Measurements from ENCODE around the gene GALP. TPM values are rescaled to one million over a fixed set of nuclear protein-coding genes. Genes with fewer than 3 reads are reported as not detected.

The GALP gene
- not detected in 2 replicates for total RNA-seq

GRCh38 chr19:56175861-56176307 lies at the start of gene GALP:
Gene GALP (plus strand): TSS chr19:56176008. CDS start chr19:56177109, 1,101 bp downstream.

GRCh38 chr19:56140583-56141416 lies 35.0 kb upstream of the GALP start, which contains the start of gene ZNF444:
Gene ZNF444 (plus strand): TSS chr19:56141287. CDS start chr19:56146912, 5,625 bp downstream.

GRCh38 chr19:56197646-56198045 lies 21.8 kb downstream of the GALP start, which contains the start of gene ZSCAN5B:
Gene ZSCAN5B (minus strand): TSS chr19:56197783. CDS start chr19:56193052, 4,731 bp downstream.

GRCh38 chr19:56201973-56202372 lies 26.2 kb downstream of the GALP start, which contains the start of gene ZSCAN5C:
Gene ZSCAN5C (plus strand): TSS chr19:56202273. CDS start chr19:56205914, 3,641 bp downstream.

Other genes with a start within 250 kb of the GALP start
- gene NLRP13, start 243.7 kb upstream of the GALP start, total RNA-seq, result not detected in 2 replicates
- gene NLRP8, start 228.2 kb upstream of the GALP start, total RNA-seq, result not detected in 2 replicates
- not detected in 2 replicates for gene NLRP5, start 189.2 kb upstream of the GALP start, total RNA-seq
- gene ZNF787, start 54.7 kb upstream of the GALP start, total RNA-seq, result 42.1 and 57.4 TPM in 2 replicates
- gene ZNF444, start 34.7 kb upstream of the GALP start, total RNA-seq, result 7.9 and 12.9 TPM in 2 replicates
- not detected in 2 replicates for gene ZSCAN5B, start 21.8 kb downstream of the GALP start, total RNA-seq
- gene ZSCAN5C, start 26.3 kb downstream of the GALP start, total RNA-seq, result not detected in 2 replicates
- gene EDDM13, start 96.7 kb downstream of the GALP start, total RNA-seq, result 0.36 TPM in 1 of 2 replicates, not detected in the other
- gene ZSCAN5A, start 138.8 kb downstream of the GALP start, total RNA-seq, result 5.1 and 5.7 TPM in 2 replicates
- 2.4 and 3.8 TPM in 2 replicates for gene ZNF582, start 217.5 kb downstream of the GALP start, total RNA-seq
- 6.8 and 8.0 TPM in 2 replicates for gene ZNF583, start 228.3 kb downstream of the GALP start, total RNA-seq